DMS79 treated with DMSO at 0.1 percent for 48 hours (cell line): ENCODE measurements around the gene GOLGA6D.
"Not testable (repeated sequence)": the region's sequence is repeated elsewhere in the genome, so short reads cannot be mapped to it uniquely, and the experiment has no call there.

Experiments used
- DNase-seq: peaks from one replicate; lab custom pipeline; 2025; lab: John Stamatoyannopoulos, UW

Gene GOLGA6D

GRCh38 chr15:75282572-75282971 is at the start of gene GOLGA6D:
Gene GOLGA6D, plus strand, starts transcription at chr15:75282835. Its CDS starts 41 bp downstream, at chr15:75282876.
- not testable (repeated sequence) for DNase-seq

- no peak for DNase-seq
Observed at GRCh38 chr15:75233504-75234190, 49.0 kb upstream of the GOLGA6D start.

- DNase-seq = no peak
Observed at GRCh38 chr15:75234191-75234810, 48.3 kb upstream of the GOLGA6D start.

GRCh38 chr15:75235051-75235673 is 47.5 kb upstream of the GOLGA6D start:
- DNase-seq = no peak

- no peak for DNase-seq
Observed at GRCh38 chr15:75235760-75236729, 46.6 kb upstream of the GOLGA6D start.

GRCh38 chr15:75237316-75237982 is 45.2 kb upstream of the GOLGA6D start:
- no peak for DNase-seq

GRCh38 chr15:75238150-75238549 is 44.5 kb upstream of the GOLGA6D start:
- no peak for DNase-seq

GRCh38 chr15:75245741-75246140 is 36.9 kb upstream of the GOLGA6D start:
- DNase-seq = not testable (repeated sequence)

GRCh38 chr15:75248991-75249390 is 33.6 kb upstream of the GOLGA6D start:
- DNase-seq = not testable (repeated sequence)

- no peak for DNase-seq
Observed at GRCh38 chr15:75249726-75250125, 32.9 kb upstream of the GOLGA6D start.

GRCh38 chr15:75251343-75251742 is 31.3 kb upstream of the GOLGA6D start:
- DNase-seq = not testable (repeated sequence)

- not testable (repeated sequence) for DNase-seq
Observed at GRCh38 chr15:75252285-75252684, 30.4 kb upstream of the GOLGA6D start.

- not testable (repeated sequence) for DNase-seq
Observed at GRCh38 chr15:75258034-75258433, 24.6 kb upstream of the GOLGA6D start, which contains the start of gene GOLGA6C. Gene GOLGA6C, plus strand, starts transcription at chr15:75258334. Its CDS starts 265 bp downstream, at chr15:75258599.

- not testable (repeated sequence) for DNase-seq
Observed at GRCh38 chr15:75258620-75259343, 23.9 kb upstream of the GOLGA6D start.

GRCh38 chr15:75259873-75260272 is 22.8 kb upstream of the GOLGA6D start:
- not testable (repeated sequence) for DNase-seq

- DNase-seq = not testable (repeated sequence)
Observed at GRCh38 chr15:75273751-75274359, 8.8 kb upstream of the GOLGA6D start.

- DNase-seq = not testable (repeated sequence)
Observed at GRCh38 chr15:75274509-75275107, 8.0 kb upstream of the GOLGA6D start.

GRCh38 chr15:75275617-75276016 is 7.0 kb upstream of the GOLGA6D start:
- not testable (repeated sequence) for DNase-seq

- DNase-seq = not testable (repeated sequence)
Observed at GRCh38 chr15:75278497-75278896, 4.1 kb upstream of the GOLGA6D start.

- DNase-seq = not testable (repeated sequence)
Observed at GRCh38 chr15:75284152-75284551, 1.5 kb downstream of the GOLGA6D start.
